Measurements from ENCODE around the gene ENTPD3. TPM values are rescaled to one million over a fixed set of nuclear protein-coding genes. Genes with fewer than 3 reads are reported as not detected.

The ENTPD3 gene, protein sequence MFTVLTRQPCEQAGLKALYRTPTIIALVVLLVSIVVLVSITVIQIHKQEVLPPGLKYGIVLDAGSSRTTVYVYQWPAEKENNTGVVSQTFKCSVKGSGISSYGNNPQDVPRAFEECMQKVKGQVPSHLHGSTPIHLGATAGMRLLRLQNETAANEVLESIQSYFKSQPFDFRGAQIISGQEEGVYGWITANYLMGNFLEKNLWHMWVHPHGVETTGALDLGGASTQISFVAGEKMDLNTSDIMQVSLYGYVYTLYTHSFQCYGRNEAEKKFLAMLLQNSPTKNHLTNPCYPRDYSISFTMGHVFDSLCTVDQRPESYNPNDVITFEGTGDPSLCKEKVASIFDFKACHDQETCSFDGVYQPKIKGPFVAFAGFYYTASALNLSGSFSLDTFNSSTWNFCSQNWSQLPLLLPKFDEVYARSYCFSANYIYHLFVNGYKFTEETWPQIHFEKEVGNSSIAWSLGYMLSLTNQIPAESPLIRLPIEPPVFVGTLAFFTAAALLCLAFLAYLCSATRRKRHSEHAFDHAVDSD
- total RNA-seq = under 1 TPM in 9 of 10 donors, not detected in 1; 0.15 to 0.77 (median 0.40) TPM
- polyA plus RNA-seq = under 1 TPM; 0.25 to 0.51 TPM
- long read RNA-seq, donor 1, partial matches to known transcripts = 0 of 1 reads
- long read RNA-seq, donor 1, other reads (novel, unspliced or antisense) = 1 of 1 reads
- long read RNA-seq, donor 2 = 0 reads
- long read RNA-seq, donor 3, partial matches to known transcripts = 0 of 1 reads
- long read RNA-seq, donor 3, other reads (novel, unspliced or antisense) = 0 of 1 reads

- intact Hi-C loops (cut with DNase I) = no loop called here
- no peak for TF ChIP-seq CTCF (IDR thresholded peaks at IDR 0.05)
- no peaks in the 10 kb centered on the region for H3K9me3 ChIP-seq
- H3K27me3 ChIP-seq = peaks cover 0 to 24% (median 0%) of the 10 kb centered on the region in 7 donors
- peaks cover 0 to 9% (median 3%) of the 10 kb centered on the region in 9 donors for H3K4me1 ChIP-seq
- WGBS, 2 donors = 8% methylated on average over 47 to 49 of the region's 49 CpGs
- H3K27ac ChIP-seq = no peak within 1 kb of the TSS
- peak within 1 kb of the TSS in 9 of 10 donors; percentile 24 to 56 (median 50) for H3K4me3 ChIP-seq
- DNase-seq (peak in 1 of 2 donors; percentile 21), ATAC-seq (peak; percentile 42 to 87 (median 74))
- H3K36me3 ChIP-seq = peaks cover 0 to 10% (median 0%) of the 10 kb centered on the region in 9 donors
Measured at GRCh38 chr3:40387001-40387894, at the start of gene ENTPD3. Gene ENTPD3, plus strand, starts transcription at chr3:40387184. Its CDS starts 874 bp downstream, at chr3:40388058.

DNA sequence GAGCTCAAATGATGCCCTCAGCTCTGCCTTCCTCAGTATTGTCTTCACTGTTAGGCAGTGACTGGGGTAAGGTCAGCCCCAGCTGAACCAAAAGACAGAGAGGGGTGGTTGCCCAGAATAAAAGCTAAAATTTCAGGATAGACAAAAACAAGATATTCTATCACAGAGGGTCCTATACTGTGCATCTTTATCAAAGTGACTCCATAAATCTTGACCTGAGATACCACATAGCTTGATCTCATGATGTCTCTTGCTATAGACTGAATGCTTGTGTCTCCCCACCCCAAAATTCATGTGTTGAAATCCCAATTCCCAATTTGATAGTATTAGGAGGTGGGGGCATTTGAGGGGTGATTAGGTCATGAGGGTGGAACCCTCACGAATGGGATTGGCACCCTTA, 47.1 kb upstream of the ENTPD3 start:
- no peak for ATAC-seq
- H3K27ac ChIP-seq = no peak overlapping the region
- intact Hi-C loops (cut with DNase I) = loop anchor here in 4 of 10 donors (10.0 kb wide), 3 partner anchors 105 to 1545 kb away; partner anchors contain the start of gene ZNF621 (in 1 of the 4)
- H3K36me3 ChIP-seq = no peaks in the 10 kb centered on the region
- H3K27me3 ChIP-seq = no peaks in the 10 kb centered on the region
- H3K9me3 ChIP-seq = no peaks in the 10 kb centered on the region
- DNase-seq = no peak
- TF ChIP-seq CTCF (IDR thresholded peaks at IDR 0.05) = no peak
- WGBS, 2 donors = 65 to 69% methylated on average over 1 of the region's 1 CpG
- no peaks in the 10 kb centered on the region for H3K4me1 ChIP-seq
- H3K4me3 ChIP-seq = no peak overlapping the region

DNA sequence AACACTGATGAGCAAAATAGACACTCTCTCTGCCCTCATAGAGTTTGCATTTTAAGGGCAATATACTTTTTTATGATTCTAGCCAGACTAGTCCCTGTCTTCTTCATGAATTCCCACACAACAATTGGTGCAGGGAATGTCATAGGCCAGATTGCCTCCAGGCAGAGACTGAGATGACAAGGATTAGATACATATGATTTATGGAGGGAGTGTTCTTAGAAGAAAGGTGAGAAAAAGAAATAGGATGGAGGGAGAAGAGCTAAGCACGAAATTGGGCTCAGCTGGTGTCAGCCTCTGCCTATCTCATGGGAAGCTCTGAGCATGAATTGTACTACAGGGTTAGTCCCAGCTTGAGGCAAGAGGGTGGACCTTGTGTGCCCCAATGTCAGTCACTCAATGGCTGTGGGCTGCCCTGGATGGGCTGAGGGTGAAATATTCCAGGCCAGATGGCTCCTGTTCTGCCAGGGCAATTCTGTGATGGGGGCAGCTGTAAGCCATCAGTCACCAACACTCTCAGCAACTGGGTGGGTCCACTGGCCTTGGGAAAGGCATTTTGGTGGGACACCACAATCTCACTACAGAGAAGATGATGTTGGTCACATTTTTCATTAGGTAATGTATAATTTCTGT, 46.3 kb upstream of the ENTPD3 start:
- intact Hi-C loops (cut with DNase I) = no loop called here
- no peak for TF ChIP-seq CTCF (IDR thresholded peaks at IDR 0.05)
- H3K4me3 ChIP-seq = no peak overlapping the region
- H3K27ac ChIP-seq = no peak overlapping the region
- 77 to 89% methylated on average over 1 of the region's 1 CpG for WGBS, 2 donors
- H3K9me3 ChIP-seq = no peaks in the 10 kb centered on the region
- H3K4me1 ChIP-seq = no peaks in the 10 kb centered on the region
- no peaks in the 10 kb centered on the region for H3K36me3 ChIP-seq
- no peaks in the 10 kb centered on the region for H3K27me3 ChIP-seq
- ATAC-seq (no peak), DNase-seq (no peak)
